Loucy (cell line): ENCODE measurements around the gene ARNT2.

Experiments
- H2AFZ ChIP-seq: fragments of 200-600 bp; sonication (generic); 2 replicates; pipeline ENCODE4 v1.6.0; 2016; ENCODE audit warnings: antibody characterized with exemption, mild to moderate bottlenecking, low read length, moderate library complexity
- H3F3A ChIP-seq: fragments of 200-600 bp; 2 replicates; pipeline ENCODE4 v1.6.0; 2016; ENCODE audit warnings: antibody characterized with exemption, low read depth, mild to moderate bottlenecking
- H3K27me3 ChIP-seq: fragments of 200-600 bp; sonication (generic); 2 replicates; pipeline ENCODE4 v1.6.1; 2014; ENCODE audit warnings: low read length, mild to moderate bottlenecking; ENCODE audit not compliant: insufficient read depth, poor library complexity, severe bottlenecking
- H3K36me3 ChIP-seq: fragments of 200-600 bp; sonication (generic); 2 replicates; pipeline ENCODE4 v1.6.1; 2016; ENCODE audit warnings: low read length; ENCODE audit not compliant: insufficient read depth
- H3K4me1 ChIP-seq: fragments of 200-600 bp; sonication (generic); 2 replicates; pipeline ENCODE4 v1.5.1; 2014; ENCODE audit warnings: low read length, mild to moderate bottlenecking; ENCODE audit not compliant: insufficient read depth, poor library complexity, severe bottlenecking
- H3K4me2 ChIP-seq: fragments of 200-600 bp; sonication (generic); 2 replicates; pipeline ENCODE4 v1.6.0; 2014; ENCODE audit warnings: antibody characterized with exemption, low read length, low read depth, mild to moderate bottlenecking; ENCODE audit not compliant: poor library complexity, severe bottlenecking
- H3K4me3 ChIP-seq: fragments of 200-600 bp; sonication (generic); 2 replicates; pipeline ENCODE4 v1.5.1; 2014; ENCODE audit warnings: low read length, mild to moderate bottlenecking, mixed read lengths; ENCODE audit not compliant: poor library complexity, severe bottlenecking
- H3K79me2 ChIP-seq: fragments of 200-600 bp; sonication (generic); 2 replicates; pipeline ENCODE4 v1.6.1; 2014; ENCODE audit warnings: low read length; ENCODE audit not compliant: insufficient read depth
- H3K9ac ChIP-seq: fragments of 200-600 bp; sonication (generic); 2 replicates; pipeline ENCODE4 v1.6.0; 2014; ENCODE audit warnings: mild to moderate bottlenecking, low read depth, low read length, moderate library complexity; ENCODE audit not compliant: poor library complexity, severe bottlenecking
- H3K9me2 ChIP-seq: fragments of 200-600 bp; sonication (generic); replicated peaks from 2 replicates; pipeline ENCODE4 v1.6.1; 2016; ENCODE audit warnings: low read depth, low read length, mixed read lengths
- H3K9me3 ChIP-seq: fragments of 200-600 bp; sonication (generic); 2 replicates; pipeline ENCODE4 v1.6.1; 2014; ENCODE audit warnings: mild to moderate bottlenecking, antibody characterized with exemption, low read length, low read depth; ENCODE audit not compliant: insufficient read depth
- H4K20me1 ChIP-seq: fragments of 200-600 bp; sonication (generic); 2 replicates; pipeline ENCODE4 v1.6.0; 2014; ENCODE audit warnings: antibody characterized with exemption, low read length, mild to moderate bottlenecking; ENCODE audit not compliant: insufficient read depth, poor library complexity, severe bottlenecking
- EZH2phosphoT487 ChIP-seq: fragments of 200-600 bp; IDR thresholded peaks from 2 replicates; pipeline ENCODE4 v1.6.1; 2018; ENCODE audit warnings: antibody characterized with exemption, mild to moderate bottlenecking, moderate library complexity, borderline replicate concordance
- TF ChIP-seq, protein P1 (sequence below): fragments of 200-600 bp; sonication (generic); conservative IDR thresholded peaks from 2 replicates; pipeline ENCODE4 v1.5.1; 2014; ENCODE audit warnings: mild to moderate bottlenecking, antibody characterized with exemption, low read length

Gene ARNT2

DNA sequence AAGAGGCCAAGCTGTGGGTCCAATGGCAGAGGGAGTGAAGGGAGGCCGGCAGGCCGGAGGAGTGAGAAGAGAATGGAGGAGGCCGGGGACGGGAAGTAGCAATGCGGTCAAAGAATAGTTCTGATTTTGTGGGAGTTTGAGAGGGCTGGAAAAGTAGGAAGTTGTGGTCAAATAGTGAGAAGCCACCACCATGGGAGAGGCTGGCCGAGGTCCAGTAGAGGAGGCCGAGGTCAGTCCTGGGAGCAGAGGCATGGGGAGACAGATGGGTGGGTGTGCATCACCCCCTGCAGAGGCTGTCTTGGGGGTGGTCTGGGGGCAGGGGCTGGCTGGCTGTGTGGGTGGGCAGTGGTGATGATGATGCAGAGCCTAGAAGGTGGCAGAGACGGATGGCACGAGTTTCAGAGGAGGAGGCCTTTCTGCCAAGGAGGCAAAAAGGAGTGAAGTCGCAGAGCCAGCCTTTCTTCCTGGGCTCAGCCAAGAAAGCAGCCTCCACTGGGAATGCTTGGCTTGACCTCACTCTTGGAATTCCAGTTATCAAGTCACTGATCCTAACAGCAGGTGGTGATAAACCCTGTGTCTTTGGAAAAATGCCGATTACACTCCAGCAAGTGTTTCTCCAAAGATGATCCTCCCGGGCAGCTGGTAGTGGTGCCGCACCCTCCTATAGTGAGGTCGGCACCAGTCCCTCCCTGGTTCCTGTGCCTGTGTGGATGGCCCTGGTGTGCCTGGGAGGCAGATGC, 57.3 kb downstream of the ARNT2 start:
- no peak for TF ChIP-seq EZH2phosphoT487
- TF ChIP-seq, protein P1, sequence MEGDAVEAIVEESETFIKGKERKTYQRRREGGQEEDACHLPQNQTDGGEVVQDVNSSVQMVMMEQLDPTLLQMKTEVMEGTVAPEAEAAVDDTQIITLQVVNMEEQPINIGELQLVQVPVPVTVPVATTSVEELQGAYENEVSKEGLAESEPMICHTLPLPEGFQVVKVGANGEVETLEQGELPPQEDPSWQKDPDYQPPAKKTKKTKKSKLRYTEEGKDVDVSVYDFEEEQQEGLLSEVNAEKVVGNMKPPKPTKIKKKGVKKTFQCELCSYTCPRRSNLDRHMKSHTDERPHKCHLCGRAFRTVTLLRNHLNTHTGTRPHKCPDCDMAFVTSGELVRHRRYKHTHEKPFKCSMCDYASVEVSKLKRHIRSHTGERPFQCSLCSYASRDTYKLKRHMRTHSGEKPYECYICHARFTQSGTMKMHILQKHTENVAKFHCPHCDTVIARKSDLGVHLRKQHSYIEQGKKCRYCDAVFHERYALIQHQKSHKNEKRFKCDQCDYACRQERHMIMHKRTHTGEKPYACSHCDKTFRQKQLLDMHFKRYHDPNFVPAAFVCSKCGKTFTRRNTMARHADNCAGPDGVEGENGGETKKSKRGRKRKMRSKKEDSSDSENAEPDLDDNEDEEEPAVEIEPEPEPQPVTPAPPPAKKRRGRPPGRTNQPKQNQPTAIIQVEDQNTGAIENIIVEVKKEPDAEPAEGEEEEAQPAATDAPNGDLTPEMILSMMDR, result no peak
- no peaks in the 10 kb centered on the region for H3K79me2 ChIP-seq
- no peaks in the 10 kb centered on the region for H3K9me3 ChIP-seq
- no peaks in the 10 kb centered on the region for H3K4me1 ChIP-seq
- H3F3A ChIP-seq, result no peaks in the 10 kb centered on the region
- H3K27me3 ChIP-seq, result no peaks in the 10 kb centered on the region
- no peak overlapping the region for H3K9ac ChIP-seq
- no peaks in the 10 kb centered on the region for H3K36me3 ChIP-seq
- no peak overlapping the region for H3K4me3 ChIP-seq
- no peaks in the 10 kb centered on the region for H4K20me1 ChIP-seq
- no peaks in the 10 kb centered on the region for H3K9me2 ChIP-seq
- H3K4me2 ChIP-seq, result no peak overlapping the region
- H2AFZ ChIP-seq, result no peak overlapping the region

DNA sequence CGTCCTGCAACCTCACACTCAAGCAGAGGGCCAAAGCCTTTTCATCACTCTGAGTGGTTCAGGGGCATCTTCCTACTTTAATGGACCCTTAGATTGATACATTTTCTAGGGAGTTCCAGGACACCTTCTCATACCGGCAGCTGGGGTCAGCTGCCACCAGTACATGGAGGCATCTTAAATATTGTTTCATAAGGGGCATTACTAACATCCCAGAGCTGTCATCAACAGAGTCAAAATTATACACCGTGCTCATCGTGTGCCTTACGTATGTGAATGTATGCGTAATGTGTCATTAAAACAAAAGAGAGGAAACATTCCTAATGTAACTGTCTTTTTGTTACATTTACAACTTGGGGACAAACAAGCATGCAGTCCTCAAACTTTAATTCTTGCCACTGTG, 57.9 kb downstream of the ARNT2 start:
- H3K9me3 ChIP-seq, result no peaks in the 10 kb centered on the region
- no peaks in the 10 kb centered on the region for H3K36me3 ChIP-seq
- no peaks in the 10 kb centered on the region for H3F3A ChIP-seq
- no peaks in the 10 kb centered on the region for H3K27me3 ChIP-seq
- no peak overlapping the region for H2AFZ ChIP-seq
- no peaks in the 10 kb centered on the region for H3K79me2 ChIP-seq
- no peaks in the 10 kb centered on the region for H3K9me2 ChIP-seq
- H3K4me3 ChIP-seq, result no peak overlapping the region
- no peak overlapping the region for H3K4me2 ChIP-seq
- no peaks in the 10 kb centered on the region for H3K4me1 ChIP-seq
- H3K9ac ChIP-seq, result no peak overlapping the region
- H4K20me1 ChIP-seq, result no peaks in the 10 kb centered on the region
- no peak for TF ChIP-seq EZH2phosphoT487
- TF ChIP-seq, protein P1, result no peak

GRCh38 chr15:80462836-80463512, 58.8 kb downstream of the ARNT2 start:
- H3K4me3 ChIP-seq, result no peak overlapping the region
- no peaks in the 10 kb centered on the region for H3F3A ChIP-seq
- no peak overlapping the region for H2AFZ ChIP-seq
- no peaks in the 10 kb centered on the region for H3K9me3 ChIP-seq
- no peaks in the 10 kb centered on the region for H4K20me1 ChIP-seq
- no peaks in the 10 kb centered on the region for H3K36me3 ChIP-seq
- H3K9ac ChIP-seq, result no peak overlapping the region
- H3K9me2 ChIP-seq, result no peaks in the 10 kb centered on the region
- no peaks in the 10 kb centered on the region for H3K4me1 ChIP-seq
- no peaks in the 10 kb centered on the region for H3K27me3 ChIP-seq
- no peaks in the 10 kb centered on the region for H3K79me2 ChIP-seq
- no peak overlapping the region for H3K4me2 ChIP-seq
- TF ChIP-seq EZH2phosphoT487, result no peak
- TF ChIP-seq, protein P1, result no peak
